ENCODE data around the gene RNF151. TPM values are rescaled to one million over a fixed set of nuclear protein-coding genes. Genes with fewer than 3 reads are reported as not detected.
"Not testable (repeated sequence)": the region's sequence is repeated elsewhere in the genome, so short reads cannot be mapped to it uniquely, and the experiment has no call there.

The RNF151 gene
- total RNA-seq, 5 donors from 2014 or later (not counting 1 experiment from before 2014, with no cell fraction given) = 0.38 to 0.66 (median 0.44) TPM; not detected in 2

- 96% methylated on average over 5 of the region's 11 CpGs for WGBS (ENCODE audit: insufficient coverage)
Observed at GRCh38 chr16:1936945-1937479, 29.6 kb upstream of the RNF151 start.

GRCh38 chr16:1938316-1938715, 28.3 kb upstream of the RNF151 start:
- ATAC-seq (replicated peaks in 1 of 4) (no peak), DNase-seq (no peak)
- peaks cover 0 to 15% (median 11%) of the 10 kb centered on the region in 3 donors for H3K4me1 Mint-ChIP-seq
- ChIA-PET CTCF (no interaction called here), POLR2A (no interaction called here)
- no peak overlapping the region for H3K4me3 ChIP-seq (ENCODE audit: control insufficient read depth in 1 of 2, extremely low read depth in 1 of 2, low read length in 1 of 2)
- no peak overlapping the region for H3K27ac Mint-ChIP-seq
- H3K9me3 Mint-ChIP-seq = no peaks in the 10 kb centered on the region
- no peaks in the 10 kb centered on the region for H3K27me3 ChIP-seq (replicated peaks in 1 of 2; ENCODE audit: control insufficient read depth in 2 of 2, extremely low read depth in 1 of 2, insufficient read depth in 2 of 2, low read length in 1 of 2)
- H3K27ac ChIP-seq (ENCODE audit: low read length) = no peak overlapping the region
- H3K36me3 Mint-ChIP-seq = peaks cover 3% of the 10 kb centered on the region
- H3K4me1 ChIP-seq (ENCODE audit: control insufficient read depth in 1 of 2, extremely low read depth in 1 of 2, insufficient read depth in 2 of 2, low read length in 2 of 2) = peaks cover 2 to 15% of the 10 kb centered on the region in 2 experiments
- no peaks in the 10 kb centered on the region for H3K27me3 Mint-ChIP-seq
- H3K9me3 ChIP-seq = no peaks in the 10 kb centered on the region
- 96% methylated on average over 6 of the region's 10 CpGs for WGBS (ENCODE audit: insufficient coverage)
- no peak overlapping the region for H3K4me3 Mint-ChIP-seq
- H3K36me3 ChIP-seq (ENCODE audit: control insufficient read depth in 2 of 2, extremely low read depth in 1 of 2, insufficient read depth in 1 of 2, low read length in 1 of 2) = peaks cover 7 to 21% of the 10 kb centered on the region in 2 donors

More at GRCh38 chr16:1936945-1937479, 29.6 kb upstream of the RNF151 start:
- H3K36me3 ChIP-seq (ENCODE audit: control insufficient read depth in 2 of 2, extremely low read depth in 1 of 2, insufficient read depth in 1 of 2, low read length in 1 of 2) = peaks cover 7 to 21% of the 10 kb centered on the region in 2 donors
- ChIA-PET CTCF (no interaction called here), POLR2A (no interaction called here)
- peaks cover 0 to 7% (median 7%) of the 10 kb centered on the region in 3 donors for H3K4me1 Mint-ChIP-seq
- ATAC-seq (replicated peaks in 1 of 4) = no peak
- peaks cover 0 to 6% of the 10 kb centered on the region in 2 experiments for H3K4me1 ChIP-seq (ENCODE audit: control insufficient read depth in 1 of 2, extremely low read depth in 1 of 2, insufficient read depth in 2 of 2, low read length in 2 of 2)
- no peak overlapping the region for H3K4me3 ChIP-seq (ENCODE audit: control insufficient read depth in 1 of 2, extremely low read depth in 1 of 2, low read length in 1 of 2)
- H3K27ac ChIP-seq (ENCODE audit: low read length) = no peak overlapping the region
- H3K27me3 ChIP-seq (replicated peaks in 1 of 2; ENCODE audit: control insufficient read depth in 2 of 2, extremely low read depth in 1 of 2, insufficient read depth in 2 of 2, low read length in 1 of 2) = peaks cover 0 to 9% of the 10 kb centered on the region in 2 experiments
- DNase-seq = no peak
- H3K27ac Mint-ChIP-seq = no peak overlapping the region
- no peaks in the 10 kb centered on the region for H3K9me3 ChIP-seq
- peaks cover 3% of the 10 kb centered on the region for H3K36me3 Mint-ChIP-seq
- H3K27me3 Mint-ChIP-seq = no peaks in the 10 kb centered on the region
- no peaks in the 10 kb centered on the region for H3K9me3 Mint-ChIP-seq
- H3K4me3 Mint-ChIP-seq = no peak overlapping the region

- Histone ChIP-seq H3K4me3 (ENCODE audit: control insufficient read depth in 1 of 2, extremely low read depth in 1 of 2, low read length in 1 of 2) (no peak overlapping the region), H3K4me1 (ENCODE audit: control insufficient read depth in 1 of 2, extremely low read depth in 1 of 2, insufficient read depth in 2 of 2, low read length in 2 of 2) (peaks cover 2 to 21% of the 10 kb centered on the region in 2 experiments), H3K9me3 (no peaks in the 10 kb centered on the region), H3K27me3 (replicated peaks in 1 of 2; ENCODE audit: control insufficient read depth in 2 of 2, extremely low read depth in 1 of 2, insufficient read depth in 2 of 2, low read length in 1 of 2) (no peaks in the 10 kb centered on the region), H3K36me3 (ENCODE audit: control insufficient read depth in 2 of 2, extremely low read depth in 1 of 2, insufficient read depth in 1 of 2, low read length in 1 of 2) (peaks cover 7 to 21% of the 10 kb centered on the region in 2 donors), H3K27ac (ENCODE audit: low read length) (no peak overlapping the region)
- peaks cover 3% of the 10 kb centered on the region for H3K36me3 Mint-ChIP-seq
- ChIA-PET POLR2A (no interaction called here), CTCF (no interaction called here)
- peaks cover 5 to 19% (median 14%) of the 10 kb centered on the region in 3 donors for H3K4me1 Mint-ChIP-seq
- no peaks in the 10 kb centered on the region for H3K9me3 Mint-ChIP-seq
- no peak for DNase-seq
- H3K27ac Mint-ChIP-seq = no peak overlapping the region
- WGBS (ENCODE audit: insufficient coverage) = 97% methylated on average over 12 of the region's 17 CpGs
- ATAC-seq (replicated peaks in 1 of 4) = no peak
- H3K27me3 Mint-ChIP-seq = no peaks in the 10 kb centered on the region
- no peak overlapping the region for H3K4me3 Mint-ChIP-seq
Observed at GRCh38 chr16:1938910-1939309, 27.7 kb upstream of the RNF151 start.

- H3K36me3 Mint-ChIP-seq; H3K27ac ChIP-seq (ENCODE audit: low read length); H3K4me3 ChIP-seq (ENCODE audit: control insufficient read depth in 1 of 2, extremely low read depth in 1 of 2, low read length in 1 of 2); H3K27me3 ChIP-seq (replicated peaks in 1 of 2; ENCODE audit: control insufficient read depth in 2 of 2, extremely low read depth in 1 of 2, insufficient read depth in 2 of 2, low read length in 1 of 2); DNase-seq; ATAC-seq (replicated peaks in 1 of 4); H3K9me3 ChIP-seq; H3K4me3 Mint-ChIP-seq; POLR2A ChIA-PET; H3K27ac Mint-ChIP-seq; H3K9me3 Mint-ChIP-seq; H3K27me3 Mint-ChIP-seq; CTCF ChIA-PET: not testable (repeated sequence)
- H3K4me1 Mint-ChIP-seq = peaks cover 6 to 23% (median 14%) of the 10 kb centered on the region in 3 donors
- peaks cover 7 to 21% of the 10 kb centered on the region in 2 donors for H3K36me3 ChIP-seq (ENCODE audit: control insufficient read depth in 2 of 2, extremely low read depth in 1 of 2, insufficient read depth in 1 of 2, low read length in 1 of 2)
- WGBS (ENCODE audit: insufficient coverage) = 98% methylated on average over 4 of the region's 8 CpGs
- H3K4me1 ChIP-seq (ENCODE audit: control insufficient read depth in 1 of 2, extremely low read depth in 1 of 2, insufficient read depth in 2 of 2, low read length in 2 of 2) = peaks cover 2 to 22% of the 10 kb centered on the region in 2 experiments
Observed at GRCh38 chr16:1939833-1940232, 26.8 kb upstream of the RNF151 start.

GRCh38 chr16:1940273-1941161, 26.1 kb upstream of the RNF151 start:
- Histone ChIP-seq H3K27ac (ENCODE audit: low read length) (no peak overlapping the region), H3K36me3 (ENCODE audit: control insufficient read depth in 2 of 2, extremely low read depth in 1 of 2, insufficient read depth in 1 of 2, low read length in 1 of 2) (peaks cover 7 to 21% of the 10 kb centered on the region in 2 donors), H3K27me3 (replicated peaks in 1 of 2; ENCODE audit: control insufficient read depth in 2 of 2, extremely low read depth in 1 of 2, insufficient read depth in 2 of 2, low read length in 1 of 2) (no peaks in the 10 kb centered on the region), H3K9me3 (no peaks in the 10 kb centered on the region), H3K4me3 (ENCODE audit: control insufficient read depth in 1 of 2, extremely low read depth in 1 of 2, low read length in 1 of 2) (no peak overlapping the region), H3K4me1 (ENCODE audit: control insufficient read depth in 1 of 2, extremely low read depth in 1 of 2, insufficient read depth in 2 of 2, low read length in 2 of 2) (peaks cover 2 to 22% of the 10 kb centered on the region in 2 experiments)
- no peak for DNase-seq
- POLR2A ChIA-PET = interaction anchor here in 1 of 2 donors (0.6 kb wide), 1 partner anchor 24 kb away, joined by 3 read pairs; the partner anchor contains the start of gene RPS2
- Mint-ChIP-seq H3K27ac (no peak overlapping the region), H3K9me3 (no peaks in the 10 kb centered on the region), H3K4me1 (peaks cover 6 to 23% (median 14%) of the 10 kb centered on the region in 3 donors), H3K27me3 (no peaks in the 10 kb centered on the region), H3K36me3 (peaks cover 3% of the 10 kb centered on the region), H3K4me3 (no peak overlapping the region)
- WGBS (ENCODE audit: insufficient coverage) = 92% methylated on average over 16 of the region's 23 CpGs
- CTCF ChIA-PET = no interaction called here
- no peak for ATAC-seq (replicated peaks in 1 of 4)

- Histone ChIP-seq H3K4me1 (ENCODE audit: control insufficient read depth in 1 of 2, extremely low read depth in 1 of 2, insufficient read depth in 2 of 2, low read length in 2 of 2) (peaks cover 2 to 22% of the 10 kb centered on the region in 2 experiments), H3K36me3 (ENCODE audit: control insufficient read depth in 2 of 2, extremely low read depth in 1 of 2, insufficient read depth in 1 of 2, low read length in 1 of 2) (peaks cover 7 to 21% of the 10 kb centered on the region in 2 donors), H3K27ac (ENCODE audit: low read length) (no peak overlapping the region), H3K4me3 (ENCODE audit: control insufficient read depth in 1 of 2, extremely low read depth in 1 of 2, low read length in 1 of 2) (no peak overlapping the region), H3K9me3 (no peaks in the 10 kb centered on the region), H3K27me3 (replicated peaks in 1 of 2; ENCODE audit: control insufficient read depth in 2 of 2, extremely low read depth in 1 of 2, insufficient read depth in 2 of 2, low read length in 1 of 2) (no peaks in the 10 kb centered on the region)
- ChIA-PET POLR2A (no interaction called here), CTCF (interaction anchor here in 1 of 2 donors (0.6 to 1.1 kb wide), 3 partner anchors 14 to 160 kb away, joined by 3 to 5 read pairs (median 3); partner anchors contain the start of gene SPSB3)
- no peak overlapping the region for H3K27ac Mint-ChIP-seq
- peaks cover 6 to 23% (median 14%) of the 10 kb centered on the region in 3 donors for H3K4me1 Mint-ChIP-seq
- peak overlapping the region; percentile 80 to 89 (median 82) for H3K4me3 Mint-ChIP-seq
- peaks cover 3% of the 10 kb centered on the region for H3K36me3 Mint-ChIP-seq
- ATAC-seq (replicated peaks in 1 of 4) = no peak
- H3K9me3 Mint-ChIP-seq = no peaks in the 10 kb centered on the region
- no peak for DNase-seq
- 97% methylated on average over 20 of the region's 30 CpGs for WGBS (ENCODE audit: insufficient coverage)
- H3K27me3 Mint-ChIP-seq = no peaks in the 10 kb centered on the region
Observed at GRCh38 chr16:1941162-1942046, 25.3 kb upstream of the RNF151 start.
